HTERT RPE-1 (cell line): ENCODE results near the gene DLL4.

Experiments used
- in situ Hi-C: fragments of 300-500 bp; cut with MboI; formaldehyde crosslinking; loops from 4 replicates; pipeline ENCODE4 v1.14.3; 2020; ENCODE audit warnings: low sequenced_read_pairs

DLL4 gene

DNA sequence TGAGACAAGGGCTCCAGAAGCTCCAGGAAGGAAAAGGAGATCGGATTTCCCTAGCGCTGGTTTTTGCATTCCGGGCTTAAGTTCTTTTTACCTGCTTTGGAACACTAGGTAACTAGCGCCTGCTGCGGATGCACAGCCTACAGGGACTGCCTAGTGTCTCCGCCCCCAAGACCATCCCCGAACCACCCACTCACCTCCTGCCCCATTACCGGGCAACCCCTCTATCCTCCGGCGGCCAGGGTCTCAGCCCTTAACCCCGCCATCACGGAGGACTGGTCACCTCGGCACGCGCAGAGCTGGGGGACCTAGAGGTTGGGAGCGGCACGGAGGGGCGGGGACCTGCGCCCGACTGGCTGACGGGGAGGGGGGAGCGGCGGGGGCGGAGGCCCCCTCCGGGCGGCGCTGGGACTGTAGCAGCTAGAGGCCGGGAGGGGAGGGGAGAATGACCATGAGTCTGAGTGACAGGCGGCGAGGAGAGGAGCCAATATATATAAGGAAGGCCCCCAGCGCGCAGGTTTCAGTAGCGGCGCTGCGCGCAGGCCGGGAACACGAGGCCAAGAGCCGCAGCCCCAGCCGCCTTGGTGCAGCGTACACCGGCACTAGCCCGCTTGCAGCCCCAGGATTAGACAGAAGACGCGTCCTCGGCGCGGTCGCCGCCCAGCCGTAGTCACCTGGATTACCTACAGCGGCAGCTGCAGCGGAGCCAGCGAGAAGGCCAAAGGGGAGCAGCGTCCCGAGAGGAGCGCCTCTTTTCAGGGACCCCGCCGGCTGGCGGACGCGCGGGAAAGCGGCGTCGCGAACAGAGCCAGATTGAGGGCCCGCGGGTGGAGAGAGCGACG, at the start of gene DLL4:
DLL4 (plus strand) TSS at position 520 of the 839 bp plus-strand sequence. CDS start 329 bp downstream, outside the sequence.
- in situ Hi-C loops = no loop called here

DNA sequence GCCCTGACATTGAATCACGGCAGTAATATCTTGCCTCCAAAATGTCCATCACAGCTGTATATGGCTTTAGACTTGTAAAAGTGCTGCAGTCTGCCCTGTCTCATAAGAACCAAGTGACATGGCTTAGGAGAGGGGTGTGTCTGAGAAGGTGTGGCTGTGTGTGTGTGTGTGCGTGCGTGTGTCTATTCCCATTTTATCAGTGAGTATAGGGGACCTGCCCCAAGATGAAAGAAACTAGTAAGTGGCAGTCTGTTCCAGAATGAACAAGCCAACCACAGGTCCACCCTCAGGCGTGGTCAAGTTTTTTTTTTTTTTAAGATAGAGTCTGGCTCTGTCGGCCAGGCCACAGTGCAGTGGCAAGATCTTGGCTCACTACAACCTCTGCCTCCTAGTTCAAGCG, 49.5 kb upstream of the DLL4 start:
- in situ Hi-C loops = no loop called here

DNA sequence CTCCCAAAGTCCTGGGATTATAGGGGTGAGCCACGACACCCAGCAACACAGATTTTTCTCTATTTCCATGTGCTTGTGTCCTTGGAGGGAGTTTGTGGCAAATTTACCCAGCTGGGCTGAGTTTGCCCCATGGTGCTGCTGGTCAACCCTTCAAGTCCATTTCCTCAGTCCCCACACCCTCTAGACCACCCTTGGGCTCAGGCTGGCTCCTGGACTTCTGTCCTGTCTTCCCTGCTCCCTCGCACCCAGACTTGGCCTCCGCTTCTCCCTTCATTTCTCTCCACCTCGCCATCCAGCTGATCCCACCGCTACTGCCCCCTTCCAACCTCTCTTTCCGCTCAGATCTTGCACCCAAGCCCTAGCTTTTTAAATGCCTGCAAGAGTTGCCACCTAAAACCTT, 47.8 kb upstream of the DLL4 start:
- in situ Hi-C loops = no loop called here

DNA sequence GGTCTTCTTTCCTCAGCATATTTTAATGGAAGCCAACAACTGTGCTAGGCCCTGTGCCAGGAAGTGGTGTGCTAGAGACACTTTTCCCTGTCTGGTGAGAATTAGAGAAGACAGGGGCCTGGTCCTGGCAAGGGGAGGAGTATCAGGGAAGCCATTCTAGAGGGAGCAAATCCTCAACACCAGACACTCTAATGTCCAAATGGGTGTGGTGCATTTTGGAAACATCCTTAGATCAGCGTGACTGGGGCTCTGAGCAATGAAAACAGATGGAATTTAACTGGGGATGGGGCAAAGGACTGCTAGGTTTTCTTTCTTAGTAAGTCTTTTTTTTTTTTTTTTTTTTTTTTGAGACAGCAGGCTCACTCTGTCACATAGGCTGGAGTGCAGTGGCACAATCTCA, 42.6 kb upstream of the DLL4 start:
- in situ Hi-C loops = no loop called here

DNA sequence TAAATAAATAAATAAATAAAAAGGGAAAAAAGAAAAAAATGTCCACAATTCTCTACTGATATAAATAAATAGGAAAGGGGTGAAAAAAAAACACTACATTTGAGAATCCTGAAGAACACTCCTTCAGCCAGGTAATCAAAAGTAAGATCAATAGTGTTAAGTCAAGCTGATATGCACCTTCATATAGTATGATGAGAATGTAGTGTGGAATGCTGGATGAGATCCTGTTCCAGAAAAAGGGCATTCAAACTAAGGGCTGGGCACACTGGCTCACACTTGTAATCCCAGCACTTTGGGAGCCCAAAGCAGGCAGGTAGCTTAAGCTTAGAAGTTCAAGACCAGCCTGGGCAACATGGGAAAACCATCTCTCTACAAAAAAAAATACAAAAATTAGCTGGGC, 40.0 kb upstream of the DLL4 start:
- in situ Hi-C loops = no loop called here

DNA sequence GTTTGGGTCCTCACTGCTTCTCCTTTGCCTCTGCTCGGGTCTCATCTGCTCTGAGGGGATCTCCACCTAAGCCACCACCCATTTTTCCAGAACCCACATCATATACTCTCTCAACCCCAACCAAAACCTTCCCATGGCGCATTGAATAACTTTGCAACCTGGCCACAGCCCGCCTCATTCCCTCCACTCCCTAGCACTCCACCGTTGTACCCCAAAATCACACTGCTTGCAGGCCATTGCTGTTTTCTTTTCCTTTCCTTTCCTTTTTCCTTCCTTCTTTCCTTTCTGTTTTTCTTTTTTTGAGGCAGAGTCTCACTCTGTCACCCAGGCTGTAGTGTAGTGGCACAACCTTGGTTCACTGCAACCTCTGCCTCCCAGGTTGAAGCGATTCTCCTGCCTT, 38.0 kb upstream of the DLL4 start:
- in situ Hi-C loops = no loop called here

DNA sequence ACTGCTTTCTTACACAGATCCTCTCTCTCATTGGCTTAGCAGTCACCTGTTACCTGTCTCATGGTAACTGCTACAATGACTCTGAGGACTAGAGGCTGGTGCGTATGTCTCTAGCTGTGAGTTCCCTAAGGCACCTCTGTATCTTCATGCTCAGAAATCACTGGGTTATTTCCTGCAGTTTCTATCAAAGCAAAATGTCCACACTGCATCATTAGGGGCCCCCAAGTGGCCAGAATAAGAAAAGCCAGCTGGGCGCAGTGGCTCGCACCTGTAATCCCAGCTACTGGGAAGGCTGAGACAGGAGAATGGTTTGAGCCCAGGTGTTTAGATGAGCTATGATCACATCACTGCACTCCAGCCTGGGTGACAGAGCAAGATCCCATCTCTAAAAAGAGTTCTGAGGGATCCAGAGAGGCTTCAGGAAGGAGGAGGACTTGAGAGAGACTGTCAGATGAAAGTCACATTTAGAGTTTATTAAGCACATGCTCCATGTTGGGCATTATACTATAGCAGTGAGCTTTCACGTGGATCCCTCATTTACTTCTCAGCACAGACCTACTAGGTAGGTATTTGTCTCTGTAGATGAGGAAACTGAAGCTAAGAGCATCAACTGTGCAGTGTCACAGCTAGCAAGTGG, 37.2 kb upstream of the DLL4 start:
- in situ Hi-C loops = no loop called here

DNA sequence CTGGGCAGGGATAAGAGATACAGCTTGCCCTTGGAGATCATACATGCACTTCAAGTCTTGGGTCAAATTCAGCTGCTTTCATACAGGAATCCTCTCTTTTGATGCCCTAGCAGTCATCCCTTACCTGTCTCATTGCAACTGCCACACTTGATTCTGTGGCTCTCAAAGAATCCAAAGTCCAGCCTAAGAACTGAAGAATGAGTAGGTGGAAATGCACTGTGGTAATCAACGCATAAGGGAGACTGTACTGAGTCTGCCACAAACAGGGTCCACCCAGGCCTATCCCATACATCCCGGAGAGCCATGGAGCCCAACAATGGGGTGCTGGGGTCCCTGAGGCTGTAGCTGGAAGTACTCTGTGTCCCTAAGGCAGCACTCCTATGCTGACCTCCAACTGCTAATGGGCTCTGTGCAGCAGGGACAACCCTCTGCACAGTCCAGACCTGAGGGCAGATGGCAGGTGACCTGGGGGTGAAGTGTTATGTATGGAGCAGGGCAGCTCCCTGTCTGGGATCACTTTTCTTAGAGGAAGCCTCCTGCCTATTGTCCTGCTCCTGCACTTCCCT, 36.6 kb upstream of the DLL4 start:
- in situ Hi-C loops = no loop called here

DNA sequence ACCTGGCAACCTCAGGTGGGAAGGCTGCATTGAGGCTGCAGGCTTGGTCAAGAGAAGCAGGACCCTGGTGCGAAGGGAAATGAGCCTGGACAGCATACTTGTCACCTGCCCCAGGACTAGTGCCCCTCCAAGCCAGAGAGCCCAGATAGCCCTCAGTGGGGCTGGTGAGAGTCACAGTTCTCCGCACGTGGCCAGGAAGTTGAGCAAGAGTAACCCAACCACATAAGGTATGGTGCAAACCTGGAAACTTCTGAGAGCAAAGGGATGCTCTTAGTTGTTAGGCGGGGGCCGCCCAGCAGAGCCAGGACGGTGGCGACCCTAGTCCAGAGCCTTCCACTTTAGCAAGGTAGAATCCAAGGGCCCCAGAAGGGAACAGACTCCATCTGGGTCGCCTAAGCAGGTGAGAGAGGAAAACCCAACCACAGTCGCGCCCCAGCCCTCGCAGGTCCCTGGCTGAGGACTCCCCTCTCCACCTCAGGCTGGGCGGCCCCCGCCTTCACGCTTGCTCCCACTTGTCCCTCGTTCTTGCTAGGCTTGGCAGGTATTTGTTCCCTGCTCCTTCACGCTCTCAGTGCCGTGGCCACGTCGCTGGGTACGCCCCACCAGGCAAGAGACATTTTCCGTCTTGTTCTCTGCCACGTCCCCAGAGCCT, 36.0 kb upstream of the DLL4 start:
- in situ Hi-C loops = no loop called here

DNA sequence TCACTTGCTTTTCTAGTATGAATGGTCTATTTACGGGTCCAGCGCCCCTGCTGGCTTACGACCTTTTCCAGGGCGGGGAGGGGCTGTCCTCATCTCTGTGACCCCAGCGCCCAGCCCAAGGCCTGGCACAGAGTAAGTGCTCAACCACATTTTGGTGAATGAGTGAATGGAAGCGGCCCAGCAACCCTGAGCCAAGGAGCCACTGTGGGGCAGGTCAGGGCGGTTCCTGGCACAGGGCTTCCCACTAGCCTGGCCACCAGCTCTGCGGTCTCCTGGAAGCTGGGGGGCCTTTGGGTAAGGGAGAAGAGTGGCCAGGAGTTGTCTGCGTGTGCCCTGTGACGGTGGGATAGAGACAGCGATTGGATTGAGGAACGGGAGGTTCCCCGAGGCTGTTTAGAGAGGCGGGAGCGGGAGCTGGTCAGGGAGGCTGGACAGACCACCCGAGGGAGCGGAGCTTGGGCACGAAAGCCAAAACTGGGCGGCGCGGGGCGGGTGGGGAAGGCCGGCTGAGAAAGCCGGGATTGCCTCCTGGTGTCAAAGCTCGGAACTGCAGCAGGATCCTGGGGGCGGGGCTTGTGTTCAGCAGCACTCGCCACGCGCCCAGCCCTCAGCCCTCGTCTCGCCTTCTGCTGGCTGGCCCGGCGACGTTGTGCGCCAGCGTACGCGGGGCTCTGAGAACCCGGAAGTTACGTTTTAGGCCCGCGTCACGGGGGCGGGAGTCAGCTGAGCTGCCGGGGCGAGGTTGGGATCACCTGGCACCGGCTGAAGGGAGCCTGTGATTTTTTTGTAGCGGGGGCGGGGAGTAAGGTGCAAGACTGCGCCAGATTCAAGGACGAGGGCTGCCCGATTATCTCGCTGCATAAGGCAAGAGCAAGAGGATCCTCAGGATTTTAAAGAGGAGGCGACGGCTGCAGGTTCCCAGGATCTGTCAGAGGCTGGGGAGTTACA, 35.1 kb upstream of the DLL4 start, which contains the start of gene VPS18:
VPS18 (plus strand) TSS at position 718 of the 948 bp plus-strand sequence. CDS start 319 bp downstream, outside the sequence.
- in situ Hi-C loops = no loop called here

DNA sequence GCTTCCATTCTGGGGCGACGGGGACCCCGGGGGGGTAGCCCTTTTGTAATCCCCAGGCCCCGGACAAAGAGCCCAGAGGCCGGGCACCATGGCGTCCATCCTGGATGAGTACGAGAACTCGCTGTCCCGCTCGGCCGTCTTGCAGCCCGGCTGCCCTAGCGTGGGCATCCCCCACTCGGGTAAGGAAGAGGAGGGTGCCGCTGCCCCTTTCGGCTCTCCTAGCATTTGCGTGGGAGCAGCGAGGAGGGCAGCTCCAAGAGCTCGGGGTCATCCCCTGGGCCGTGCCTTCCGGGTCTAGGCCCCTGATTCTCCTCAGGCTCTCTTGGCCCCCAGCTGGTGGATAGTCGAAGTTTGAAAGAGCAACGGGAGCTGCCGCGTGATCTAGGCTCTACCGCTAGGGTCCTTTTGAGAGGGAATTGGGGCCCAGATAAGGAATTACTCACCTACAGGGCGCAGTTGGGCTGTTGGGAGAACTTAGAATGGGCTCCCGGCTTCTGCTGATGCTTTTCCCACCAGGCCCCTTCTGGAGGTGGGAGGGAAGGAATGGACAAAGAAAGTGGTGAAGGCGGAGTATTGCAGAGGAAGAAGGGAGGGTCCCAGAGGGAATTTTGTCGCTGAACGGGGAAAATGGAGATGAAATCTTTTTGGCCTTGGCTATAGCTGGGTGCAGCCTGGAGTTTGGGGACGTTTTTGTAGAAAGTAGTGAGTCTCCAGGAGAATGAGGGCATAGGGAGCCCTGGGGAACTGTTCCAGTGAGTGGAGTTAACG, 34.3 kb upstream of the DLL4 start:
- in situ Hi-C loops = no loop called here

DNA sequence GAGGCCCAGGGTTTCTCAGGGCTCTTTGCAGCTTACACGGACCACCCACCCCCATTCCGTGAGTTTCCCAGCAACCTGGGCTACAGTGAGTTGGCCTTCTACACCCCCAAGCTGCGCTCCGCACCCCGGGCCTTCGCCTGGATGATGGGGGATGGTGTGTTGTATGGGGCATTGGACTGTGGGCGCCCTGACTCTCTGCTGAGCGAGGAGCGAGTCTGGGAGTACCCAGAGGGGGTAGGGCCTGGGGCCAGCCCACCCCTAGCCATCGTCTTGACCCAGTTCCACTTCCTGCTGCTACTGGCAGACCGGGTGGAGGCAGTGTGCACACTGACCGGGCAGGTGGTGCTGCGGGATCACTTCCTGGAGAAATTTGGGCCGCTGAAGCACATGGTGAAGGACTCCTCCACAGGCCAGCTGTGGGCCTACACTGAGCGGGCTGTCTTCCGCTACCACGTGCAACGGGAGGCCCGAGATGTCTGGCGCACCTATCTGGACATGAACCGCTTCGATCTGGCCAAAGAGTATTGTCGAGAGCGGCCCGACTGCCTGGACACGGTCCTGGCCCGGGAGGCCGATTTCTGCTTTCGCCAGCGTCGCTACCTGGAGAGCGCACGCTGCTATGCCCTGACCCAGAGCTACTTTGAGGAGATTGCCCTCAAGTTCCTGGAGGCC, 29.5 kb upstream of the DLL4 start:
- in situ Hi-C loops = no loop called here

DNA sequence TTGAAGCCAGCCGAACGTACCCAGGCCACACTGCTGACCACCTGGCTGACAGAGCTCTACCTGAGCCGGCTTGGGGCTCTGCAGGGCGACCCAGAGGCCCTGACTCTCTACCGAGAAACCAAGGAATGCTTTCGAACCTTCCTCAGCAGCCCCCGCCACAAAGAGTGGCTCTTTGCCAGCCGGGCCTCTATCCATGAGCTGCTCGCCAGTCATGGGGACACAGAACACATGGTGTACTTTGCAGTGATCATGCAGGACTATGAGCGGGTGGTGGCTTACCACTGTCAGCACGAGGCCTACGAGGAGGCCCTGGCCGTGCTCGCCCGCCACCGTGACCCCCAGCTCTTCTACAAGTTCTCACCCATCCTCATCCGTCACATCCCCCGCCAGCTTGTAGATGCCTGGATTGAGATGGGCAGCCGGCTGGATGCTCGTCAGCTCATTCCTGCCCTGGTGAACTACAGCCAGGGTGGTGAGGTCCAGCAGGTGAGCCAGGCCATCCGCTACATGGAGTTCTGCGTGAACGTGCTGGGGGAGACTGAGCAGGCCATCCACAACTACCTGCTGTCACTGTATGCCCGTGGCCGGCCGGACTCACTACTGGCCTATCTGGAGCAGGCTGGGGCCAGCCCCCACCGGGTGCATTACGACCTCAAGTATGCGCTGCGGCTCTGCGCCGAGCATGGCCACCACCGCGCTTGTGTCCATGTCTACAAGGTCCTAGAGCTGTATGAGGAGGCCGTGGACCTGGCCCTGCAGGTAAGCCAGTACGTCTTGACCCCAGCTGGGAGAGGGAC, 28.7 kb upstream of the DLL4 start:
- in situ Hi-C loops = no loop called here

DNA sequence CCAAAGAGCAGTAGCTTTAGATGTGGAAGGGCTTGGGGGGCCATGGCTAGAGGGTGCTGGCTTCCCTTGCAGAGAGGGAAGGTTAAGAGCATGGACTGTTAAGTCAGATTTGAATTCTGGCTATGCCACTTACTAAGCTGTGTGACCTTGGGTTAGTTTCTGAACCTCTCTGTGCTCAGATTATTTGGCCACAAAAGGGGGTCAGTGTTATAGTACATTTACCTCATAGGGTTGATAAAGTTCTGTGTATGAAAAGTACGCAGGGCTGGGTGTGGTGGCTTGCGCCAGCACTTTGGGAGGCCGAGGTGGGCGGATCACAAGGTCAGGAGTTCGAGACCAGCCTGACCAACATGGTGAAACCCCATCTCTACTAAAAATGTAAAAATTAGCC, 28.1 kb upstream of the DLL4 start:
- in situ Hi-C loops = no loop called here

DNA sequence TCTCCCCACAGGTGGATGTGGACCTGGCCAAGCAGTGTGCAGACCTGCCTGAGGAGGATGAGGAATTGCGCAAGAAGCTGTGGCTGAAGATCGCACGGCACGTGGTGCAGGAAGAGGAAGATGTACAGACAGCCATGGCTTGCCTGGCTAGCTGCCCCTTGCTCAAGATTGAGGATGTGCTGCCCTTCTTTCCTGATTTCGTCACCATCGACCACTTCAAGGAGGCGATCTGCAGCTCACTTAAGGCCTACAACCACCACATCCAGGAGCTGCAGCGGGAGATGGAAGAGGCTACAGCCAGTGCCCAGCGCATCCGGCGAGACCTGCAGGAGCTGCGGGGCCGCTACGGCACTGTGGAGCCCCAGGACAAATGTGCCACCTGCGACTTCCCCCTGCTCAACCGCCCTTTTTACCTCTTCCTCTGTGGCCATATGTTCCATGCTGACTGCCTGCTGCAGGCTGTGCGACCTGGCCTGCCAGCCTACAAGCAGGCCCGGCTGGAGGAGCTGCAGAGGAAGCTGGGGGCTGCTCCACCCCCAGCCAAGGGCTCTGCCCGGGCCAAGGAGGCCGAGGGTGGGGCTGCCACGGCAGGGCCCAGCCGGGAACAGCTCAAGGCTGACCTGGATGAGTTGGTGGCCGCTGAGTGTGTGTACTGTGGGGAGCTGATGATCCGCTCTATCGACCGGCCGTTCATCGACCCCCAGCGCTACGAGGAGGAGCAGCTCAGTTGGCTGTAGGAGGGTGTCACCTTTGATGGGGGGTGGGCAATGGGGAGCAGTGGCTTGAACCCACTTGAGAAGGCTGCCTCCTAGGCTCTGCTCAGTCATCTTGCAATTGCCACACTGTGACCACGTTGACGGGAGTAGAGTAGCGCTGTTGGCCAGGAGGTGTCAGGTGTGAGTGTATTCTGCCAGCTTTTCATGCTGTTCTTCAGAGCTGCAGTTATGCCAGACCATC, 26.3 kb upstream of the DLL4 start:
- in situ Hi-C loops = no loop called here

DNA sequence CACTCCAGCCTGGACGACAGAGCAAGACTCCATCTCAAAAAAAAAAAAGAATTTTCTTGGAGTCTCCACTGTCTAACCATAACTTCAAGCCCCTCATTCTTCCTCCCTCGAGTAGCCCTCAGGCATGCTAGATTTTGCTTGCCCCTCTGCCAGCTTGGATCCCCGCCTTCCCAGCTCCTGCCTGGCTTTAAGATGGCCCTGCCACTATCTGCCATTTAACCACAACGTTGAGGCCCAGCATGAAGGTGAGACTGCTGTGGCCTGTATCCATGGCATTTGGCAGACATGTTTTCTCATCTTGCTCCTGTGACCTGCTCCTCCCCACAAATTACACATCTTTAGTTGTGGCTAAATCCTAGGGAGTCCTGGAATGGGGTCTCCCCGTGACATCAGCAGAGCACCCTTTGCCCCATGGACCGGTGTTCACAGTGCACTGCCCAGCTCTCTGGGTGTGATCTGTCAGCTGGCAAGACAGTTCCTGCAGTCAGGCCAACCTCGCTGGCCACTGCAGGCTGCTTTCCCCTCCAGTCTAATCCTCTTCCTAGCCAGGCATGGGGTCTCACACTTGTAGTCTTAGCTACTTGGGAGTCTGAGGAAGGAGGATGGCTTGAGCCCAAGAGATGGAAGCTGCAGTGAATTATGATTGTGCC, 24.5 kb upstream of the DLL4 start:
- in situ Hi-C loops = no loop called here
